ENCODE measurements around the gene LMOD3. TPM values are rescaled to one million over a fixed set of nuclear protein-coding genes. Genes with fewer than 3 reads are reported as not detected.

The LMOD3 gene
- total and polyA plus RNA-seq, 3 experiments from 2014 or later, result 0.14 TPM; not detected in 2

DNA sequence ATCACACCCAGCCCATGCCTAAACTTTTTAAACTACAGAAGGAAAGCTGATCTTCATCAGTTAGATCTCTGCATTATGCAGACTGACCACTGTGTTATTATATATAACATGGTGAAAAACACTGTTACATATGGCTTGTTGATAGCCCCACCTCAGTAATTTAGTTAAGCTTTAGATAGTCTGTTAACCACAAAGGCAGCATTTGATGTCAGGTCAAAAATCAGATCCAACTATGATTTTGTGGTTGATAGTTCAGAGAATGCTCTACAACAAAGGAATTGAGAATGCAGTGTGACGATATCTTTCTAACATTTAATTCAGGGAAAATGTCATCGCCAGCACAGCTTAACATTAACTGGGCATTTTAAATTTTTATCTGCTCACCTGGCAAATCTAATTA is 37.7 kb upstream of the LMOD3 start:
- Mint-ChIP-seq H3K4me3 (no peak overlapping the region), H3K36me3 (no peaks in the 10 kb centered on the region), H3K9me3 (no peaks in the 10 kb centered on the region), H3K27ac (no peak overlapping the region), H3K4me1 (peaks cover 3 to 9% (median 4%) of the 10 kb centered on the region in 3 donors), H3K27me3 (peaks cover 9 to 15% of the 10 kb centered on the region in 2 donors)
- POLR2A ChIA-PET, result no interaction called here
- no peaks in the 10 kb centered on the region for H3K4me1 ChIP-seq (ENCODE audit: insufficient read depth, low read length)
- no peak for DNase-seq
- H3K4me3 ChIP-seq (ENCODE audit: low read length), result no peak overlapping the region
- H3K27ac ChIP-seq (ENCODE audit: low read depth, low read length), result no peak overlapping the region
- no peaks in the 10 kb centered on the region for H3K9me3 ChIP-seq (ENCODE audit: low read length)
- H3K36me3 ChIP-seq (ENCODE audit: insufficient read depth, low read length), result no peaks in the 10 kb centered on the region
- H3K27me3 ChIP-seq (ENCODE audit: insufficient read depth, low read length, poor library complexity, severe bottlenecking), result no peaks in the 10 kb centered on the region
- CTCF ChIA-PET, result interaction anchor here (0.5 to 12.0 kb wide), 5 partner anchors 122 to 250 kb away, joined by 3 to 244 read pairs (median 14); no protein-coding TSS in a partner anchor

DNA sequence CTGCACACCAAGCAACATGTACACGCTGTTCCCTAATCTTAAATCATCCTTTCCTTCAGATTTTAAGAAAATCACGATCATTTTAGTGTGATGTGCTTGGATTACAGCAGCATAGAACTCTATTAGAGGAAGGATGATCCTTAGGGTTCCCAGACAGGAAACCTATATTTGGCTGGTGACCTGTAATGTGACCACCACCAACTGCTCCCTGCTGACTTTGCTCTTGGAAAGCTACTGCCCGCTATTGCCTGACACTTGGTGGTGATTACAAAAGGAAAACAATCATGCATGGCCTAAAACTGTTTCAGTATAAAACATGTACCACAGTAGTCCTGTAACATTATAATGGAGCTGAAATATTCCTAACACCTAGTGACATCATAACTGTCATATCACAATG is 27.2 kb upstream of the LMOD3 start:
- DNase-seq, result no peak
- H3K27me3 Mint-ChIP-seq, result peaks cover 0 to 4% of the 10 kb centered on the region in 2 donors
- H3K4me3 Mint-ChIP-seq, result no peak overlapping the region
- ChIA-PET POLR2A (no interaction called here), CTCF (no interaction called here)
- H3K4me1 Mint-ChIP-seq, result no peaks in the 10 kb centered on the region
- Histone ChIP-seq H3K27ac (ENCODE audit: low read depth, low read length) (no peak overlapping the region), H3K27me3 (ENCODE audit: insufficient read depth, low read length, poor library complexity, severe bottlenecking) (no peaks in the 10 kb centered on the region), H3K4me3 (ENCODE audit: low read length) (no peak overlapping the region), H3K4me1 (ENCODE audit: insufficient read depth, low read length) (no peaks in the 10 kb centered on the region), H3K36me3 (ENCODE audit: insufficient read depth, low read length) (no peaks in the 10 kb centered on the region), H3K9me3 (ENCODE audit: low read length) (no peaks in the 10 kb centered on the region)
- no peak overlapping the region for H3K27ac Mint-ChIP-seq
- H3K9me3 Mint-ChIP-seq, result no peaks in the 10 kb centered on the region
- no peaks in the 10 kb centered on the region for H3K36me3 Mint-ChIP-seq

DNA sequence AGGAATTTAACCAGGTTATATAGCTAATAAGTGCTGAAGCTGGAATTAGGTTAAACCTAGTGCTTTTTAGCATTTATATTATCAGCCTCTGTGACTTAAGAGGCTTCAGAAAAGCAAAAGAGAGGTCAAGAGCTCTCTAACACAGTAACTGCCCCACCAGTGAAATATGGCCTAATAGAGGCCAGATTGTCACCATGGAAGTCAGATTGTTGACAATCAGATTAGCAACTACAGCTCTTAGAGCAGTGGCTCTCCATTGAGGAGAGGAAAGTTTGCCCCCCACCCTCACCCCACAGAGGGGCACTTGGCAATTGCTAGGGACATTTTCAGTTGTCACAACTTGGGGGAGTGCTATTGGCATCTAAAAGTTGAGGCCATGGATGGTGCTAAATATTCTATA is 23.3 kb upstream of the LMOD3 start:
- H3K9me3 Mint-ChIP-seq, result no peaks in the 10 kb centered on the region
- CTCF ChIA-PET, result no interaction called here
- H3K27ac ChIP-seq (ENCODE audit: low read depth, low read length), result no peak overlapping the region
- no peaks in the 10 kb centered on the region for H3K27me3 ChIP-seq (ENCODE audit: insufficient read depth, low read length, poor library complexity, severe bottlenecking)
- no peak overlapping the region for H3K4me3 Mint-ChIP-seq
- no peaks in the 10 kb centered on the region for H3K4me1 ChIP-seq (ENCODE audit: insufficient read depth, low read length)
- peaks cover 1 to 3% of the 10 kb centered on the region in 2 donors for H3K27me3 Mint-ChIP-seq
- no peaks in the 10 kb centered on the region for H3K4me1 Mint-ChIP-seq
- no peak for DNase-seq
- H3K9me3 ChIP-seq (ENCODE audit: low read length), result no peaks in the 10 kb centered on the region
- no peak overlapping the region for H3K4me3 ChIP-seq (ENCODE audit: low read length)
- H3K36me3 Mint-ChIP-seq, result no peaks in the 10 kb centered on the region
- no peaks in the 10 kb centered on the region for H3K36me3 ChIP-seq (ENCODE audit: insufficient read depth, low read length)
- peak overlapping the region in 1 of 8 donors; percentile 22 for H3K27ac Mint-ChIP-seq
- POLR2A ChIA-PET, result no interaction called here

DNA sequence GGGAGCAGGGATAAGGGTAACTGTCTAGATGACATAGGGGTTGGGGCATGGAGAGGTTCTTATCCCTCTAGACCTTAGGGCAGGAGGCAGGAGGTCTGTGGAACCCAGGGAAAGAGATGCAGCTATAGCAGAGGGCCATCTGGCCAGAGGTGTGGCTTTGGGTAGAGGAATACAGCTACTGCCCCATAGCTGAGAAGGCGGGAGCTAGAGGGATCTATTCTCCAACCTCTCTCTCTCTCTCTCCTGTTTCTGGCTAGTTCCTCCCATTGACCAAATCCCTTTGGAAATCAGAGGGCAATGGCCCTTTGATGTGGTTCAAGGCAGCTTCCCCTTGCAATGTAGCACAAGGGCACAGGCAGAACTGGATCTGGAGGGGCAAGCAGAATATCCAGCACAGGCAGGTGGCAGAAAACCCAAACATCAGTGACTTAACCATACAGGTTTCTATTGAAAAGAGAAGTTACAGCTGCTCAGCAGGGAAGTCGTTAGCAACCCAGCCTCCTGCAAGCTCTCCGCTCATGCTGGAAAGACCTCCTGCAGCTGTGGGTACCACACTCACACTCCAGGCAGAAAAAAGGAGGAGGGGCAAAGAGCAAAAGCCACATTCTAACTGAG is 22.3 kb upstream of the LMOD3 start:
- POLR2A ChIA-PET, result no interaction called here
- H3K27ac ChIP-seq (ENCODE audit: low read depth, low read length), result no peak overlapping the region
- Mint-ChIP-seq H3K4me1 (no peaks in the 10 kb centered on the region), H3K9me3 (no peaks in the 10 kb centered on the region), H3K27me3 (peaks cover 1 to 3% of the 10 kb centered on the region in 2 donors), H3K4me3 (no peak overlapping the region), H3K27ac (no peak overlapping the region), H3K36me3 (no peaks in the 10 kb centered on the region)
- no peaks in the 10 kb centered on the region for H3K4me1 ChIP-seq (ENCODE audit: insufficient read depth, low read length)
- H3K9me3 ChIP-seq (ENCODE audit: low read length), result no peaks in the 10 kb centered on the region
- no peaks in the 10 kb centered on the region for H3K36me3 ChIP-seq (ENCODE audit: insufficient read depth, low read length)
- no peak for DNase-seq
- CTCF ChIA-PET, result interaction anchor here (0.9 to 1.4 kb wide), 3 partner anchors 14 to 24 kb away, joined by 3 to 4 read pairs (median 3); no protein-coding TSS in a partner anchor
- no peaks in the 10 kb centered on the region for H3K27me3 ChIP-seq (ENCODE audit: insufficient read depth, low read length, poor library complexity, severe bottlenecking)
- no peak overlapping the region for H3K4me3 ChIP-seq (ENCODE audit: low read length)

DNA sequence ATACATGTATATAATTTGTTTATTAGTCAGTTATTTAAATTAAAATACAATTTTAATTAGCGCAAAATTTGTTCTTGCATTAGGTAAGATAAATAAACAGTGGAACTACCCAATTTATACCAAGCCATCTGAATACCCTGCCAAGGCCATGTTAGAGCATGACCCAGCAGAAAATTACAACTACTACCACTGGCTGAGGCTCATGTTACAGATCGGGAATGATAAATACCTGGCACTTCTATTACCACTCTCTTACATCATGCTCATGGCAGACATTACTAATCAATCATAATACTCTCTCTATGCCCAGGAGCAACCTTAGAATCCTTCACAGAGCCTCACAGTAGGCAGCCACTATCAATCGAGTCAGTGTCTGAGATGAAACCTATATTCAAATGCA is 21.2 kb upstream of the LMOD3 start:
- no peaks in the 10 kb centered on the region for H3K4me1 ChIP-seq (ENCODE audit: insufficient read depth, low read length)
- POLR2A ChIA-PET, result no interaction called here
- DNase-seq, result no peak
- Mint-ChIP-seq H3K4me1 (no peaks in the 10 kb centered on the region), H3K4me3 (no peak overlapping the region), H3K9me3 (no peaks in the 10 kb centered on the region), H3K36me3 (no peaks in the 10 kb centered on the region), H3K27me3 (peaks cover 3 to 8% of the 10 kb centered on the region in 2 donors), H3K27ac (no peak overlapping the region)
- no peaks in the 10 kb centered on the region for H3K36me3 ChIP-seq (ENCODE audit: insufficient read depth, low read length)
- no peak overlapping the region for H3K4me3 ChIP-seq (ENCODE audit: low read length)
- no peak overlapping the region for H3K27ac ChIP-seq (ENCODE audit: low read depth, low read length)
- CTCF ChIA-PET, result interaction anchor here (1.4 kb wide), 1 partner anchor 23 kb away, joined by 4 read pairs; no protein-coding TSS in a partner anchor
- no peaks in the 10 kb centered on the region for H3K27me3 ChIP-seq (ENCODE audit: insufficient read depth, low read length, poor library complexity, severe bottlenecking)
- no peaks in the 10 kb centered on the region for H3K9me3 ChIP-seq (ENCODE audit: low read length)

DNA sequence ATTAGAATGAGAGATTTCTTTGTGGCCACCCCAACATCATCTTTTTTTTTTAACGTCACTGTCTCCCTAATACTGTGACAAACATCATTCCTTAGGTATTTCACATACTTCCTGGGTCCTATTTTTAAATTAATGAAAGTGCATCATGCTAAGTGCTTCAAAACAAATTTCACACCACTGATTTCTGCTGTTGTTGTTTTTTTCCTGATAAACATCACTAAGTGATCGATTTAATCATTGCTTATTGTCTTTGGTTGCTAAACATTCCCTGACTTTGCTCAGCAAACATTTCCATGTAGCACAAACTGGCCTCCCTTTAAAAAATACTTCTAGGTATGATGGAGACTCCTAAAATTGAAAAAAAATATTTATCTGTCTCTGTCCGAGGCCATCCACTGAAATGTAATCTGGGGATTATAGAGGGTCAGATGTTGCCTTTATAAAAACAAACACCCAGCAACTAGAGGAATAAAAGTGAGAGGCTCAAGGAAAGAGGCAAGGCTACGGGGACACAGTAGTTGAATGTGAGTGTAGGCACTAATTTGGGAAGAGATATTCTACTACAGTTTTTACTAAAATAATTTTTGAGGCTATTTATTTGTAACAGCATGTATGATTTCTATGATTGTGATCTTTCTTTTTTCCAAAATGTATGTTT is 20.5 kb upstream of the LMOD3 start:
- Histone ChIP-seq H3K27me3 (ENCODE audit: insufficient read depth, low read length, poor library complexity, severe bottlenecking) (no peaks in the 10 kb centered on the region), H3K27ac (ENCODE audit: low read depth, low read length) (no peak overlapping the region), H3K36me3 (ENCODE audit: insufficient read depth, low read length) (no peaks in the 10 kb centered on the region), H3K4me1 (ENCODE audit: insufficient read depth, low read length) (no peaks in the 10 kb centered on the region), H3K9me3 (ENCODE audit: low read length) (no peaks in the 10 kb centered on the region), H3K4me3 (ENCODE audit: low read length) (no peak overlapping the region)
- no peak for DNase-seq
- Mint-ChIP-seq H3K27ac (peak overlapping the region in 1 of 8 donors; percentile 42), H3K9me3 (no peaks in the 10 kb centered on the region), H3K27me3 (peaks cover 5 to 8% of the 10 kb centered on the region in 2 donors), H3K36me3 (no peaks in the 10 kb centered on the region), H3K4me1 (no peaks in the 10 kb centered on the region), H3K4me3 (no peak overlapping the region)
- ChIA-PET CTCF (no interaction called here), POLR2A (no interaction called here)

DNA sequence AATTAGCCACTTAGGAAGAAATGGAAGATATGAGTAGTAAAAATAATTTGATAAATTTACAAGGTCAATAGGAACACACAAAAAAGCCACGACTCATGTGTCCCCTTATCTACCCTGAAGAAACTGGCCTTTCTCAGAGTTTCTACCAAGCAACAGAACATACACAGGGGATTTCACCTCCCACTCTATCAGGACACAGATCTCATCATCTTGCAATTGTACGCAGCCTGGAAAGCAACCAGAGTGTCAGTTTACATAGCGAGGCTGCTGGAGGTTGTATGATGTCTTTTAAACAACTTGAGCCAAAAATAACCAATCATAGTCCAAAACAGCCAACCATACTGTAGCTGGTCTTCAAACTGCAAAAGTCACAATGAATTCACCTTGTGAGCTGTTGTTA is 19.7 kb upstream of the LMOD3 start:
- no peaks in the 10 kb centered on the region for H3K36me3 Mint-ChIP-seq
- DNase-seq, result no peak
- H3K4me1 Mint-ChIP-seq, result no peaks in the 10 kb centered on the region
- H3K27me3 Mint-ChIP-seq, result peaks cover 5 to 8% of the 10 kb centered on the region in 2 donors
- H3K27ac ChIP-seq (ENCODE audit: low read depth, low read length), result no peak overlapping the region
- ChIA-PET POLR2A (no interaction called here), CTCF (no interaction called here)
- H3K36me3 ChIP-seq (ENCODE audit: insufficient read depth, low read length), result no peaks in the 10 kb centered on the region
- H3K4me1 ChIP-seq (ENCODE audit: insufficient read depth, low read length), result no peaks in the 10 kb centered on the region
- H3K4me3 ChIP-seq (ENCODE audit: low read length), result no peak overlapping the region
- no peak overlapping the region for H3K27ac Mint-ChIP-seq
- H3K27me3 ChIP-seq (ENCODE audit: insufficient read depth, low read length, poor library complexity, severe bottlenecking), result no peaks in the 10 kb centered on the region
- H3K9me3 ChIP-seq (ENCODE audit: low read length), result no peaks in the 10 kb centered on the region
- H3K9me3 Mint-ChIP-seq, result no peaks in the 10 kb centered on the region
- H3K4me3 Mint-ChIP-seq, result no peak overlapping the region

DNA sequence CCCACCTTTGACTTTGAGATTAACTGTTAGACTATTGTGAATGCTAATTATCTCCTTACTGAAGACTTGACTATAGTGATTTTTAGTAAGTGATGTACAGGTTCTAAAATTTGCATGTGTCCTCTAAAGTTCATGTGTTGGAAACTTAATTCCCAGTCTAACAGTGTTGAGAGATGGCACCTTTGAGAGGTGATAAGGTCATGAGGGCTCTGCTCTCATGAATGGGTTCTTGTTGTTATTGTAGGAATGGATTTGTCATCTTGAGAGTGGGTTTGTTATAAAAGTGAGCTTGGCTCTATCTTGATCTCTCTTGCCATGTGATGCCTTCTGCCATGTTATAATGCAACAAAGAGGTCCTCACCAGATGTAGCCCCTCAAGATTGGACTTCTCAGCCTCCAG is 18.9 kb upstream of the LMOD3 start:
- Histone ChIP-seq H3K9me3 (ENCODE audit: low read length) (no peaks in the 10 kb centered on the region), H3K36me3 (ENCODE audit: insufficient read depth, low read length) (no peaks in the 10 kb centered on the region), H3K4me3 (ENCODE audit: low read length) (no peak overlapping the region), H3K4me1 (ENCODE audit: insufficient read depth, low read length) (no peaks in the 10 kb centered on the region), H3K27ac (ENCODE audit: low read depth, low read length) (no peak overlapping the region), H3K27me3 (ENCODE audit: insufficient read depth, low read length, poor library complexity, severe bottlenecking) (no peaks in the 10 kb centered on the region)
- H3K27me3 Mint-ChIP-seq, result peaks cover 5 to 8% of the 10 kb centered on the region in 2 donors
- no peaks in the 10 kb centered on the region for H3K4me1 Mint-ChIP-seq
- CTCF ChIA-PET, result no interaction called here
- no peak for DNase-seq
- POLR2A ChIA-PET, result no interaction called here
- H3K27ac Mint-ChIP-seq, result no peak overlapping the region
- H3K36me3 Mint-ChIP-seq, result no peaks in the 10 kb centered on the region
- no peaks in the 10 kb centered on the region for H3K9me3 Mint-ChIP-seq
- no peak overlapping the region for H3K4me3 Mint-ChIP-seq

Data from CD8-positive, alpha-beta memory T cell (primary cell).